Activated T-helper 17 cell treated with anti-CD3 and anti-CD28 coated beads, Interleukin-2, amount 50 U/mL, for 72 hours (primary cell): Measurements from ENCODE around the gene SCAMP1. TPM values are rescaled to one million over a fixed set of nuclear protein-coding genes. Genes with fewer than 3 reads are reported as not detected.

Experiments used
- ATAC-seq: fragments of 150-1000 bp; cut with Tn5 transposase; replicated peaks from 2 replicates; pipeline ENCODE4 v1.10.0; 2021; ENCODE audit warnings: mild to moderate bottlenecking, moderate library complexity
- H3K27ac Mint-ChIP-seq: one replicate; pipeline ENCODE4 v1.8.0; 2022; ENCODE audit warnings: mixed read lengths
- H3K27me3 Mint-ChIP-seq: one replicate; pipeline ENCODE4 v1.8.0; 2022; ENCODE audit warnings: mixed read lengths
- H3K36me3 Mint-ChIP-seq: one replicate; pipeline ENCODE4 v1.8.0; 2022; ENCODE audit warnings: low read depth, mild to moderate bottlenecking, mixed read lengths
- H3K4me1 Mint-ChIP-seq: one replicate; pipeline ENCODE4 v1.8.0; 2022; ENCODE audit warnings: mixed read lengths
- H3K4me3 Mint-ChIP-seq: one replicate; pipeline ENCODE4 v1.8.0; 2022; ENCODE audit warnings: mild to moderate bottlenecking, mixed read lengths
- H3K9me3 Mint-ChIP-seq: one replicate; pipeline ENCODE4 v1.8.0; 2022; ENCODE audit warnings: mixed read lengths
- total RNA-seq, 2 donors: library from RNA; stranded (reverse); gene quantifications; one replicate each; pipeline ENCODE4 v1.2.3, GENCODE V29; 2022

Gene SCAMP1
- total RNA-seq, 2 donors from 2014 or later, result 10.6 to 20.8 TPM

GRCh38 chr5:78514427-78515330 is 154.3 kb downstream of the SCAMP1 start:
- H3K27me3 Mint-ChIP-seq, result peaks cover 37% of the 10 kb centered on the region
- ATAC-seq, result no peak
- peaks cover 3% of the 10 kb centered on the region for H3K4me1 Mint-ChIP-seq
- H3K27ac Mint-ChIP-seq, result no peak overlapping the region
- H3K36me3 Mint-ChIP-seq, result no peaks in the 10 kb centered on the region
- H3K4me3 Mint-ChIP-seq, result no peak overlapping the region
- H3K9me3 Mint-ChIP-seq, result no peaks in the 10 kb centered on the region

- H3K4me1 Mint-ChIP-seq, result no peaks in the 10 kb centered on the region
- no peak overlapping the region for H3K4me3 Mint-ChIP-seq
- no peaks in the 10 kb centered on the region for H3K36me3 Mint-ChIP-seq
- ATAC-seq, result no peak
- H3K9me3 Mint-ChIP-seq, result no peaks in the 10 kb centered on the region
- H3K27me3 Mint-ChIP-seq, result peaks cover 43% of the 10 kb centered on the region
- no peak overlapping the region for H3K27ac Mint-ChIP-seq
Measured at GRCh38 chr5:78515670-78516069, 155.3 kb downstream of the SCAMP1 start.

- no peak overlapping the region for H3K4me3 Mint-ChIP-seq
- ATAC-seq, result no peak
- peaks cover 40% of the 10 kb centered on the region for H3K27me3 Mint-ChIP-seq
- H3K4me1 Mint-ChIP-seq, result no peaks in the 10 kb centered on the region
- H3K27ac Mint-ChIP-seq, result no peak overlapping the region
- no peaks in the 10 kb centered on the region for H3K9me3 Mint-ChIP-seq
- H3K36me3 Mint-ChIP-seq, result no peaks in the 10 kb centered on the region
Measured at GRCh38 chr5:78518365-78519197, 158.2 kb downstream of the SCAMP1 start.

- no peak for ATAC-seq
- Mint-ChIP-seq H3K4me1 (no peaks in the 10 kb centered on the region), H3K9me3 (no peaks in the 10 kb centered on the region), H3K27me3 (peaks cover 43% of the 10 kb centered on the region), H3K36me3 (no peaks in the 10 kb centered on the region), H3K27ac (no peak overlapping the region), H3K4me3 (no peak overlapping the region)
Measured at GRCh38 chr5:78519198-78519941, 159.0 kb downstream of the SCAMP1 start.

GRCh38 chr5:78521455-78521854 is 161.0 kb downstream of the SCAMP1 start:
- H3K4me1 Mint-ChIP-seq, result peaks cover 5% of the 10 kb centered on the region
- no peak for ATAC-seq
- peaks cover 37% of the 10 kb centered on the region for H3K27me3 Mint-ChIP-seq
- no peak overlapping the region for H3K4me3 Mint-ChIP-seq
- H3K9me3 Mint-ChIP-seq, result no peaks in the 10 kb centered on the region
- no peak overlapping the region for H3K27ac Mint-ChIP-seq
- H3K36me3 Mint-ChIP-seq, result no peaks in the 10 kb centered on the region

GRCh38 chr5:78522476-78523260 is 162.3 kb downstream of the SCAMP1 start:
- Mint-ChIP-seq H3K4me1 (peaks cover 6% of the 10 kb centered on the region), H3K9me3 (no peaks in the 10 kb centered on the region), H3K27me3 (peaks cover 31% of the 10 kb centered on the region), H3K27ac (no peak overlapping the region), H3K36me3 (no peaks in the 10 kb centered on the region), H3K4me3 (no peak overlapping the region)
- no peak for ATAC-seq

GRCh38 chr5:78523314-78524193 is 163.1 kb downstream of the SCAMP1 start:
- ATAC-seq, result no peak
- Mint-ChIP-seq H3K4me3 (no peak overlapping the region), H3K27me3 (peaks cover 32% of the 10 kb centered on the region), H3K36me3 (no peaks in the 10 kb centered on the region), H3K27ac (no peak overlapping the region), H3K4me1 (peaks cover 6% of the 10 kb centered on the region), H3K9me3 (no peaks in the 10 kb centered on the region)

- ATAC-seq, result peak; percentile 75
- H3K9me3 Mint-ChIP-seq, result no peaks in the 10 kb centered on the region
- peaks cover 6% of the 10 kb centered on the region for H3K4me1 Mint-ChIP-seq
- H3K4me3 Mint-ChIP-seq, result no peak overlapping the region
- peaks cover 22% of the 10 kb centered on the region for H3K27me3 Mint-ChIP-seq
- no peak overlapping the region for H3K27ac Mint-ChIP-seq
- no peaks in the 10 kb centered on the region for H3K36me3 Mint-ChIP-seq
Measured at GRCh38 chr5:78526049-78526525, 165.7 kb downstream of the SCAMP1 start.

- ATAC-seq, result no peak
- Mint-ChIP-seq H3K4me1 (peaks cover 6% of the 10 kb centered on the region), H3K36me3 (no peaks in the 10 kb centered on the region), H3K9me3 (no peaks in the 10 kb centered on the region), H3K27me3 (peaks cover 22% of the 10 kb centered on the region), H3K4me3 (no peak overlapping the region), H3K27ac (no peak overlapping the region)
Measured at GRCh38 chr5:78527054-78527859, 166.8 kb downstream of the SCAMP1 start.

GRCh38 chr5:78527925-78528324 is 167.5 kb downstream of the SCAMP1 start:
- peaks cover 6% of the 10 kb centered on the region for H3K4me1 Mint-ChIP-seq
- ATAC-seq, result peak; percentile 25
- no peaks in the 10 kb centered on the region for H3K36me3 Mint-ChIP-seq
- peaks cover 19% of the 10 kb centered on the region for H3K27me3 Mint-ChIP-seq
- no peak overlapping the region for H3K4me3 Mint-ChIP-seq
- no peaks in the 10 kb centered on the region for H3K9me3 Mint-ChIP-seq
- no peak overlapping the region for H3K27ac Mint-ChIP-seq
